IMR-90 (cell line): ENCODE measurements around the gene PPP1R16B.

Experiments
- BHLHE40 ChIP-seq: fragments of 150-350 bp; IDR thresholded peaks from 2 replicates; pipeline ENCODE4 v1.6.1; 2016; ENCODE audit warnings: mild to moderate bottlenecking, low read depth, low read length
- CTCF ChIP-seq: conservative IDR thresholded peaks from 2 replicates; pipeline ENCODE4 v1.5.1; 2012; ENCODE audit warnings: mild to moderate bottlenecking, low read depth, low read length, improper control_type of control experiment
- FOS ChIP-seq: fragments of 150-350 bp; IDR thresholded peaks from 2 replicates; pipeline ENCODE4 v1.6.1; 2016; ENCODE audit warnings: low read depth, low read length
- MAFK ChIP-seq: IDR thresholded peaks from 2 replicates; pipeline ENCODE4 v1.6.1; 2012; ENCODE audit warnings: low read depth, low read length, improper control_type of control experiment
- MAZ ChIP-seq: IDR thresholded peaks from 2 replicates; pipeline ENCODE4 v1.6.1; 2012; ENCODE audit warnings: low read depth, mild to moderate bottlenecking, low read length, improper control_type of control experiment, moderate library complexity, borderline replicate concordance
- NFE2L2 ChIP-seq: fragments of 150-350 bp; IDR thresholded peaks from 2 replicates; pipeline ENCODE4 v1.6.1; 2016; ENCODE audit warnings: low read depth, mild to moderate bottlenecking, low read length
- POLR2A ChIP-seq: IDR thresholded peaks from 2 replicates; pipeline ENCODE4 v1.6.1; 2012; ENCODE audit warnings: mild to moderate bottlenecking, low read depth, low read length
- RAD21 ChIP-seq: IDR thresholded peaks from 2 replicates; pipeline ENCODE4 v1.6.1; 2012; ENCODE audit warnings: low read length, improper control_type of control experiment
- RFX5 ChIP-seq: IDR thresholded peaks from 2 replicates; pipeline ENCODE4 v1.8.0; 2012; ENCODE audit warnings: low read depth, mild to moderate bottlenecking, low read length, moderate library complexity
- SMC3 ChIP-seq: fragments of 150-350 bp; IDR thresholded peaks from 2 replicates; pipeline ENCODE4 v1.6.1; 2016; ENCODE audit warnings: low read depth, mild to moderate bottlenecking, antibody characterized with exemption, low read length, moderate library complexity
- USF2 ChIP-seq: fragments of 150-350 bp; IDR thresholded peaks from 2 replicates; pipeline ENCODE4 v1.6.1; 2017; ENCODE audit warnings: mild to moderate bottlenecking, antibody characterized with exemption, low read length, low read depth

GRCh38 chr20:38970302-38970701, 164.8 kb downstream of the PPP1R16B start:
- TF ChIP-seq CTCF (no peak), POLR2A (no peak), RAD21 (no peak), BHLHE40 (0 out of 2 replicates have a peak, but pooled peaks have one; percentile 8), RFX5 (no peak), MAZ (no peak), NFE2L2 (no peak), USF2 (no peak), MAFK (no peak), FOS (peak; percentile 15), SMC3 (no peak)
